Activated CD8-positive, alpha-beta T cell treated with anti-CD3 and anti-CD28 coated beads for 36 hours (primary cell): ENCODE data around the gene NDUFAF7. TPM values are rescaled to one million over a fixed set of nuclear protein-coding genes. Genes with fewer than 3 reads are reported as not detected.
"Not testable (repeated sequence)": the region's sequence is repeated elsewhere in the genome, so short reads cannot be mapped to it uniquely, and the experiment has no call there.

Experiments used
- ATAC-seq: fragments of 200-7000 bp; cut with Tn5 transposase; one replicate; pipeline ENCODE4 v1.10.0; 2021; ENCODE audit warnings: mild to moderate bottlenecking, moderate library complexity
- CTCF ChIA-PET: fragments of 350-600 bp; sonication (Branson Sonifier 250); formaldehyde crosslinking; loops from one replicate; lab custom pipeline; 2021; ENCODE audit warnings: antibody characterized with exemption; lab: Charles Lee
- POLR2A ChIA-PET: fragments of 350-600 bp; sonication (Branson Sonifier 250); formaldehyde crosslinking; loops from one replicate; lab custom pipeline; 2021; ENCODE audit warnings: antibody characterized with exemption; lab: Charles Lee
- DNase-seq: peaks from one replicate; pipeline ENCODE4 v3.0.0-alpha.2; 2020
- H3K27ac Mint-ChIP-seq: one replicate; pipeline ENCODE4 v1.8.0; 2021; ENCODE audit warnings: mild to moderate bottlenecking, mixed read lengths
- H3K27me3 Mint-ChIP-seq: one replicate; pipeline ENCODE4 v1.8.0; 2021; ENCODE audit warnings: mixed read lengths
- H3K36me3 Mint-ChIP-seq: one replicate; pipeline ENCODE4 v1.8.0; 2021; ENCODE audit warnings: low read depth, mixed read lengths
- H3K4me1 Mint-ChIP-seq: one replicate; pipeline ENCODE4 v1.8.0; 2021; ENCODE audit warnings: low read depth, mixed read lengths
- H3K4me3 Mint-ChIP-seq: one replicate; pipeline ENCODE4 v1.8.0; 2021; ENCODE audit warnings: mild to moderate bottlenecking, moderate library complexity, mixed read lengths
- H3K9me3 Mint-ChIP-seq: one replicate; pipeline ENCODE4 v1.8.0; 2021; ENCODE audit warnings: mixed read lengths
- CTCF ChIP-seq: fragments of 200-600 bp; IDR thresholded peaks from one replicate; pipeline ENCODE4 v1.8.0; 2022; ENCODE audit warnings: antibody characterized with exemption, mild to moderate bottlenecking
- intact Hi-C: fragments of 100-400 bp; cut with micrococcal nuclease; formaldehyde crosslinking; loops from one replicate; pipeline ENCODE4 v1.10.0; 2022
- total RNA-seq, 2 experiments: library from RNA; stranded (reverse); gene quantifications; one replicate each; pipeline ENCODE4 v1.2.3, GENCODE V29; 2021

NDUFAF7 gene
- total RNA-seq, 2 experiments from 2014 or later = 18.4 to 22.5 TPM

GRCh38 chr2:37215250-37215649, 16.2 kb upstream of the NDUFAF7 start:
- Mint-ChIP-seq H3K36me3 (peaks cover 50% of the 10 kb centered on the region), H3K27ac (peak overlapping the region; percentile 58), H3K4me1 (peaks cover 5% of the 10 kb centered on the region), H3K27me3 (no peaks in the 10 kb centered on the region), H3K9me3 (peaks cover 3% of the 10 kb centered on the region), H3K4me3 (no peak overlapping the region)
- no peak for ATAC-seq
- POLR2A ChIA-PET = interaction anchor here (0.9 kb wide), 1 partner anchor 153 kb away, joined by 4 read pairs; no protein-coding TSS in a partner anchor
- intact Hi-C loops = no loop called here
- TF ChIP-seq CTCF = no peak
- CTCF ChIA-PET = no interaction called here
- no peak for DNase-seq

GRCh38 chr2:37219046-37219445, 12.4 kb upstream of the NDUFAF7 start:
- peaks cover 59% of the 10 kb centered on the region for H3K36me3 Mint-ChIP-seq
- TF ChIP-seq CTCF = no peak
- no peaks in the 10 kb centered on the region for H3K9me3 Mint-ChIP-seq
- H3K4me3 Mint-ChIP-seq = no peak overlapping the region
- no peak overlapping the region for H3K27ac Mint-ChIP-seq
- peaks cover 29% of the 10 kb centered on the region for H3K4me1 Mint-ChIP-seq
- intact Hi-C loops = no loop called here
- no peak for DNase-seq
- H3K27me3 Mint-ChIP-seq = no peaks in the 10 kb centered on the region
- POLR2A ChIA-PET = interaction anchor here (0.6 to 1.2 kb wide), 2 partner anchors 30 to 291 kb away, joined by 3 read pairs; no protein-coding TSS in a partner anchor
- ATAC-seq = no peak
- CTCF ChIA-PET = interaction anchor here (0.9 to 1.0 kb wide), 2 partner anchors 9 to 103 kb away, joined by 3 read pairs; no protein-coding TSS in a partner anchor

GRCh38 chr2:37223131-37223530, 8.3 kb upstream of the NDUFAF7 start:
- CTCF ChIA-PET = interaction anchor here (0.6 to 1.4 kb wide), 2 partner anchors 20 to 55 kb away, joined by 3 to 6 read pairs; no protein-coding TSS in a partner anchor
- intact Hi-C loops = no loop called here
- TF ChIP-seq CTCF = no peak
- Mint-ChIP-seq H3K27me3 (no peaks in the 10 kb centered on the region), H3K36me3 (peaks cover 62% of the 10 kb centered on the region), H3K9me3 (no peaks in the 10 kb centered on the region), H3K4me3 (no peak overlapping the region), H3K27ac (peak overlapping the region; percentile 77), H3K4me1 (peaks cover 58% of the 10 kb centered on the region)
- ATAC-seq (no peak), DNase-seq (no peak)
- POLR2A ChIA-PET = interaction anchor here (0.7 to 2.0 kb wide), 3 partner anchors 9 to 90 kb away, joined by 3 to 5 read pairs (median 3); no protein-coding TSS in a partner anchor

- ATAC-seq (no peak), DNase-seq (no peak)
- H3K27me3 Mint-ChIP-seq = no peaks in the 10 kb centered on the region
- H3K27ac Mint-ChIP-seq = no peak overlapping the region
- CTCF ChIA-PET = interaction anchor here (1.4 kb wide), 1 partner anchor 56 kb away, joined by 6 read pairs; no protein-coding TSS in a partner anchor
- TF ChIP-seq CTCF = no peak
- POLR2A ChIA-PET = interaction anchor here (2.0 kb wide), 1 partner anchor 11 kb away, joined by 5 read pairs; no protein-coding TSS in a partner anchor
- H3K4me1 Mint-ChIP-seq = peaks cover 62% of the 10 kb centered on the region
- intact Hi-C loops = no loop called here
- H3K4me3 Mint-ChIP-seq = no peak overlapping the region
- peaks cover 65% of the 10 kb centered on the region for H3K36me3 Mint-ChIP-seq
- H3K9me3 Mint-ChIP-seq = no peaks in the 10 kb centered on the region
These were observed 7.4 kb upstream of the NDUFAF7 start for GRCh38 chr2:37224063-37224462.

- Mint-ChIP-seq H3K4me3 (peak overlapping the region; percentile 38), H3K36me3 (peaks cover 67% of the 10 kb centered on the region), H3K4me1 (peaks cover 66% of the 10 kb centered on the region), H3K27ac (peak overlapping the region; percentile 10)
- intact Hi-C loops, H3K27me3 Mint-ChIP-seq, ATAC-seq, CTCF ChIA-PET, H3K9me3 Mint-ChIP-seq, DNase-seq, POLR2A ChIA-PET: not testable (repeated sequence)
These were observed 6.3 kb upstream of the NDUFAF7 start for GRCh38 chr2:37225129-37225528.
